ENCODE results near the gene USP53. TPM values are rescaled to one million over a fixed set of nuclear protein-coding genes. Genes with fewer than 3 reads are reported as not detected.

USP53 gene
- polyA plus RNA-seq, 4 donors: 4.9 to 25.5 (median 11.4) TPM

- H3K36me3 ChIP-seq (ENCODE audit: control insufficient read depth in 3 of 3, insufficient read depth in 2 of 3, low read depth in 1 of 3, low read length in 3 of 3): no peaks in the 10 kb centered on the region
- H3K9me3 ChIP-seq (ENCODE audit: control insufficient read depth in 2 of 2, insufficient read depth in 1 of 2, low read depth in 1 of 2, low read length in 1 of 2): no peaks in the 10 kb centered on the region
- no peaks in the 10 kb centered on the region for H3K27me3 ChIP-seq (ENCODE audit: control insufficient read depth in 3 of 3, insufficient read depth in 3 of 3, low read length in 3 of 3)
- 87 to 88% (median 88%) methylated on average over 4 of the region's 4 CpGs for WGBS, 3 donors
- no peak for FAIRE-seq
- DNase-seq: no peak
- no peak overlapping the region for H3K27ac ChIP-seq (ENCODE audit: low read depth in 1 of 3, low read length in 2 of 3)
- H3K4me3 ChIP-seq (ENCODE audit: low read depth in 1 of 3, low read length in 3 of 3): no peak overlapping the region
- H3K4me1 ChIP-seq (ENCODE audit: control insufficient read depth in 3 of 3, insufficient read depth in 2 of 3, low read depth in 1 of 3, low read length in 2 of 3): no peaks in the 10 kb centered on the region
These were observed 1.7 kb upstream of the USP53 start for GRCh38 chr4:119210775-119211174.

GRCh38 chr4:119211867-119212233 lies 663 bp upstream of the USP53 start:
- Histone ChIP-seq H3K27me3 (ENCODE audit: control insufficient read depth in 3 of 3, insufficient read depth in 3 of 3, low read length in 3 of 3) (no peaks in the 10 kb centered on the region), H3K4me1 (ENCODE audit: control insufficient read depth in 3 of 3, insufficient read depth in 2 of 3, low read depth in 1 of 3, low read length in 2 of 3) (no peaks in the 10 kb centered on the region), H3K36me3 (ENCODE audit: control insufficient read depth in 3 of 3, insufficient read depth in 2 of 3, low read depth in 1 of 3, low read length in 3 of 3) (no peaks in the 10 kb centered on the region), H3K4me3 (ENCODE audit: low read depth in 1 of 3, low read length in 3 of 3) (peak overlapping the region; percentile 39 to 94 (median 83)), H3K9me3 (ENCODE audit: control insufficient read depth in 2 of 2, insufficient read depth in 1 of 2, low read depth in 1 of 2, low read length in 1 of 2) (no peaks in the 10 kb centered on the region), H3K27ac (ENCODE audit: low read depth in 1 of 3, low read length in 2 of 3) (peak overlapping the region; percentile 91 to 96 (median 94))
- 0 to 1% (median 1%) methylated on average over 12 of the region's 12 CpGs for whole genome bisulfite sequencing, 3 donors
- DNase-seq (no peak), FAIRE-seq (no peak)

- FAIRE-seq: no peak
- H3K4me1 ChIP-seq (ENCODE audit: control insufficient read depth in 3 of 3, insufficient read depth in 2 of 3, low read depth in 1 of 3, low read length in 2 of 3): no peaks in the 10 kb centered on the region
- peak overlapping the region; percentile 94 to 96 (median 95) for H3K27ac ChIP-seq (ENCODE audit: low read depth in 1 of 3, low read length in 2 of 3)
These were observed 572 bp downstream of the USP53 start for GRCh38 chr4:119212964-119213606.

GRCh38 chr4:119218093-119218492 lies 5.6 kb downstream of the USP53 start:
- H3K4me3 ChIP-seq (ENCODE audit: low read depth in 1 of 3, low read length in 3 of 3): no peak overlapping the region
- no peaks in the 10 kb centered on the region for H3K4me1 ChIP-seq (ENCODE audit: control insufficient read depth in 3 of 3, insufficient read depth in 2 of 3, low read depth in 1 of 3, low read length in 2 of 3)
- H3K27me3 ChIP-seq (ENCODE audit: control insufficient read depth in 3 of 3, insufficient read depth in 3 of 3, low read length in 3 of 3): no peaks in the 10 kb centered on the region
- DNase-seq (no peak), FAIRE-seq (no peak)
- no peak overlapping the region for H3K27ac ChIP-seq (ENCODE audit: low read depth in 1 of 3, low read length in 2 of 3)
- H3K9me3 ChIP-seq (ENCODE audit: control insufficient read depth in 2 of 2, insufficient read depth in 1 of 2, low read depth in 1 of 2, low read length in 1 of 2): no peaks in the 10 kb centered on the region
- H3K36me3 ChIP-seq (ENCODE audit: control insufficient read depth in 3 of 3, insufficient read depth in 2 of 3, low read depth in 1 of 3, low read length in 3 of 3): peaks cover 2 to 6% (median 4%) of the 10 kb centered on the region in 3 donors
- 94 to 96% (median 95%) methylated on average over 1 of the region's 1 CpG for WGBS, 3 donors

More at GRCh38 chr4:119212964-119213606, 572 bp downstream of the USP53 start:
- WGBS, 3 donors: 0 to 1% (median 0%) methylated on average over 20 to 24 of the region's 24 CpGs
- Histone ChIP-seq H3K27me3 (ENCODE audit: control insufficient read depth in 3 of 3, insufficient read depth in 3 of 3, low read length in 3 of 3) (no peaks in the 10 kb centered on the region), H3K36me3 (ENCODE audit: control insufficient read depth in 3 of 3, insufficient read depth in 2 of 3, low read depth in 1 of 3, low read length in 3 of 3) (peaks cover 0 to 1% (median 0%) of the 10 kb centered on the region in 3 donors), H3K9me3 (ENCODE audit: control insufficient read depth in 2 of 2, insufficient read depth in 1 of 2, low read depth in 1 of 2, low read length in 1 of 2) (no peaks in the 10 kb centered on the region), H3K4me3 (ENCODE audit: low read depth in 1 of 3, low read length in 3 of 3) (peak overlapping the region; percentile 67 to 94 (median 83))
- peak; percentile 85 to 90 for DNase-seq

- Histone ChIP-seq H3K36me3 (ENCODE audit: control insufficient read depth in 3 of 3, insufficient read depth in 2 of 3, low read depth in 1 of 3, low read length in 3 of 3) (peaks cover 2 to 6% (median 4%) of the 10 kb centered on the region in 3 donors), H3K4me3 (ENCODE audit: low read depth in 1 of 3, low read length in 3 of 3) (no peak overlapping the region), H3K9me3 (ENCODE audit: control insufficient read depth in 2 of 2, insufficient read depth in 1 of 2, low read depth in 1 of 2, low read length in 1 of 2) (no peaks in the 10 kb centered on the region), H3K27ac (ENCODE audit: low read depth in 1 of 3, low read length in 2 of 3) (no peak overlapping the region), H3K4me1 (ENCODE audit: control insufficient read depth in 3 of 3, insufficient read depth in 2 of 3, low read depth in 1 of 3, low read length in 2 of 3) (no peaks in the 10 kb centered on the region), H3K27me3 (ENCODE audit: control insufficient read depth in 3 of 3, insufficient read depth in 3 of 3, low read length in 3 of 3) (no peaks in the 10 kb centered on the region)
- FAIRE-seq: no peak
- no peak for DNase-seq
- WGBS, 3 donors: 81 to 88% (median 85%) methylated on average over 4 of the region's 4 CpGs
These were observed 8.9 kb downstream of the USP53 start for GRCh38 chr4:119221412-119221811.

GRCh38 chr4:119227690-119228089 lies 15.2 kb downstream of the USP53 start:
- Histone ChIP-seq H3K27ac (ENCODE audit: low read depth in 1 of 3, low read length in 2 of 3) (no peak overlapping the region), H3K27me3 (ENCODE audit: control insufficient read depth in 3 of 3, insufficient read depth in 3 of 3, low read length in 3 of 3) (no peaks in the 10 kb centered on the region), H3K4me1 (ENCODE audit: control insufficient read depth in 3 of 3, insufficient read depth in 2 of 3, low read depth in 1 of 3, low read length in 2 of 3) (no peaks in the 10 kb centered on the region), H3K36me3 (ENCODE audit: control insufficient read depth in 3 of 3, insufficient read depth in 2 of 3, low read depth in 1 of 3, low read length in 3 of 3) (peaks cover 0 to 4% (median 1%) of the 10 kb centered on the region in 3 donors), H3K9me3 (ENCODE audit: control insufficient read depth in 2 of 2, insufficient read depth in 1 of 2, low read depth in 1 of 2, low read length in 1 of 2) (no peaks in the 10 kb centered on the region), H3K4me3 (ENCODE audit: low read depth in 1 of 3, low read length in 3 of 3) (no peak overlapping the region)
- FAIRE-seq: no peak
- DNase-seq: no peak

- H3K4me3 ChIP-seq (ENCODE audit: low read depth in 1 of 3, low read length in 3 of 3): no peak overlapping the region
- 96 to 98% (median 97%) methylated on average over 3 of the region's 3 CpGs for WGBS, 3 donors
- no peak overlapping the region for H3K27ac ChIP-seq (ENCODE audit: low read depth in 1 of 3, low read length in 2 of 3)
- no peaks in the 10 kb centered on the region for H3K4me1 ChIP-seq (ENCODE audit: control insufficient read depth in 3 of 3, insufficient read depth in 2 of 3, low read depth in 1 of 3, low read length in 2 of 3)
- no peaks in the 10 kb centered on the region for H3K27me3 ChIP-seq (ENCODE audit: control insufficient read depth in 3 of 3, insufficient read depth in 3 of 3, low read length in 3 of 3)
- DNase-seq (no peak), FAIRE-seq (no peak)
- H3K9me3 ChIP-seq (ENCODE audit: control insufficient read depth in 2 of 2, insufficient read depth in 1 of 2, low read depth in 1 of 2, low read length in 1 of 2): no peaks in the 10 kb centered on the region
- peaks cover 0 to 4% (median 1%) of the 10 kb centered on the region in 3 donors for H3K36me3 ChIP-seq (ENCODE audit: control insufficient read depth in 3 of 3, insufficient read depth in 2 of 3, low read depth in 1 of 3, low read length in 3 of 3)
These were observed 15.9 kb downstream of the USP53 start for GRCh38 chr4:119228406-119228805.

GRCh38 chr4:119229908-119230687 lies 17.6 kb downstream of the USP53 start:
- FAIRE-seq: no peak

More at GRCh38 chr4:119229908-119230687, 17.6 kb downstream of the USP53 start:
- Histone ChIP-seq H3K27me3 (ENCODE audit: control insufficient read depth in 3 of 3, insufficient read depth in 3 of 3, low read length in 3 of 3) (no peaks in the 10 kb centered on the region), H3K27ac (ENCODE audit: low read depth in 1 of 3, low read length in 2 of 3) (no peak overlapping the region), H3K36me3 (ENCODE audit: control insufficient read depth in 3 of 3, insufficient read depth in 2 of 3, low read depth in 1 of 3, low read length in 3 of 3) (peaks cover 0 to 5% (median 1%) of the 10 kb centered on the region in 3 donors), H3K4me1 (ENCODE audit: control insufficient read depth in 3 of 3, insufficient read depth in 2 of 3, low read depth in 1 of 3, low read length in 2 of 3) (no peaks in the 10 kb centered on the region), H3K4me3 (ENCODE audit: low read depth in 1 of 3, low read length in 3 of 3) (no peak overlapping the region), H3K9me3 (ENCODE audit: control insufficient read depth in 2 of 2, insufficient read depth in 1 of 2, low read depth in 1 of 2, low read length in 1 of 2) (no peaks in the 10 kb centered on the region)
- WGBS, 3 donors: 90 to 93% (median 93%) methylated on average over 4 of the region's 4 CpGs
- no peak for DNase-seq
